ENCODE data around the gene CENPX.

The CENPX gene

GRCh38 chr17:82022310-82022980 is at the start of gene CENPX:
CENPX (minus strand) TSS chr17:82022878; CDS start chr17:82022861, 17 bp downstream.
- DNase-seq = no peak

GRCh38 chr17:82070611-82071010 is 47.9 kb upstream of the CENPX start:
- DNase-seq = no peak

GRCh38 chr17:82065638-82066303 is 43.1 kb upstream of the CENPX start, which contains the start of gene DUS1L:
DUS1L (minus strand) TSS chr17:82065804; CDS start chr17:82065059, 745 bp downstream.
- peak; percentile 11 for DNase-seq

GRCh38 chr17:82065193-82065637 is 42.5 kb upstream of the CENPX start:
- DNase-seq = no peak

- peak; percentile 22 for DNase-seq
Observed at GRCh38 chr17:82064433-82065192, 41.9 kb upstream of the CENPX start.

- DNase-seq = no peak
Observed at GRCh38 chr17:82063424-82064415, 41.0 kb upstream of the CENPX start.

- DNase-seq = no peak
Observed at GRCh38 chr17:82062984-82063368, 40.3 kb upstream of the CENPX start.

GRCh38 chr17:82062076-82062983 is 39.7 kb upstream of the CENPX start:
- DNase-seq = no peak

GRCh38 chr17:82061047-82061925 is 38.6 kb upstream of the CENPX start:
- DNase-seq = no peak

- DNase-seq = no peak
Observed at GRCh38 chr17:82060614-82061013, 37.9 kb upstream of the CENPX start.

GRCh38 chr17:82060001-82060380 is 37.3 kb upstream of the CENPX start:
- no peak for DNase-seq

- no peak for DNase-seq
Observed at GRCh38 chr17:82059272-82060000, 36.8 kb upstream of the CENPX start.

- no peak for DNase-seq
Observed at GRCh38 chr17:82058855-82059249, 36.2 kb upstream of the CENPX start.

- no peak for DNase-seq
Observed at GRCh38 chr17:82058230-82058854, 35.7 kb upstream of the CENPX start.

- no peak for DNase-seq
Observed at GRCh38 chr17:82056729-82057621, 34.3 kb upstream of the CENPX start.

GRCh38 chr17:82055965-82056728 is 33.5 kb upstream of the CENPX start:
- no peak for DNase-seq
